Muscle layer of colon (tissue), 2 donors: ENCODE measurements around the gene GREM2.

Source experiments
- H3K27ac ChIP-seq: one replicate; pipeline ENCODE4 v1.7.0; 2013; ENCODE audit warnings: low read depth, mild to moderate bottlenecking, low read length, moderate library complexity
- H3K27me3 ChIP-seq, 2 donors: one replicate each; pipeline ENCODE4 v1.7.0; 2013; ENCODE audit warnings: low read length in 2 of 2, mild to moderate bottlenecking in 2 of 2; ENCODE audit not compliant: insufficient read depth in 2 of 2, control insufficient read depth in 1 of 2
- H3K36me3 ChIP-seq: one replicate; pipeline ENCODE4 v1.7.0; 2013; ENCODE audit warnings: mild to moderate bottlenecking, low read length; ENCODE audit not compliant: insufficient read depth
- H3K4me1 ChIP-seq: one replicate; pipeline ENCODE4 v1.7.0; 2013; ENCODE audit warnings: mild to moderate bottlenecking, low read length; ENCODE audit not compliant: insufficient read depth
- H3K4me3 ChIP-seq, 2 donors: one replicate each; pipeline ENCODE4 v1.7.0; 2013; ENCODE audit warnings: low read length in 2 of 2, low read depth in 1 of 2, mild to moderate bottlenecking in 1 of 2, moderate library complexity in 1 of 2
- H3K9ac ChIP-seq: one replicate; pipeline ENCODE4 v1.7.0; 2013; ENCODE audit warnings: low read length
- H3K9me3 ChIP-seq: one replicate; pipeline ENCODE4 v1.7.0; 2013; ENCODE audit warnings: mild to moderate bottlenecking, low read length
- donor health status: abdominal sarcoma.
- donor health status: Adenocarcinoma of cecum.

GREM2 gene

DNA sequence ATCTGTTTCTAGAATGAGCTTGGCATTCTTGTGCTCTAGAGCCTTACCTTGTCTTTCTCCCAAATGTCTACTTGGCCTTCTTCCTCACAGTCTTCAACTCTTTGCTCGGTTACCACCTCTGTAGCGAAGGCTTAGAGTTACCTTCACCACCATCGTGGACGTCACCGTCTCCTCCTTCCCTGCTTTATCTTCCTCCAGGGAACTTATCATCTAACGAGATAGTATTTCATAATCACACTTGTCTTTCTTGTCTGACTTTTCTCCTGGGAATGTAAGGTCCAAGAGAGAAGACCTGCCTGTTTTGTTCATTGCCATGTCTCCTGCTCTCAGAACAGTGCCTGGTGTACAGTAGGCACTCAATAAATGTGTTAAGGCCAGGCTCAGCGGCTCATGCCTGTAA lies 115.6 kb downstream of the GREM2 start:
- Histone ChIP-seq H3K27ac (no peak overlapping the region), H3K9me3 (no peaks in the 10 kb centered on the region), H3K9ac (no peak overlapping the region), H3K36me3 (no peaks in the 10 kb centered on the region), H3K4me3 (no peak overlapping the region), H3K27me3 (no peaks in the 10 kb centered on the region), H3K4me1 (peaks cover 19% of the 10 kb centered on the region)

- Histone ChIP-seq H3K9ac (no peak overlapping the region), H3K4me1 (peaks cover 17% of the 10 kb centered on the region), H3K4me3 (no peak overlapping the region), H3K9me3 (no peaks in the 10 kb centered on the region), H3K27me3 (no peaks in the 10 kb centered on the region), H3K36me3 (no peaks in the 10 kb centered on the region), H3K27ac (no peak overlapping the region)
These were observed 116.4 kb downstream of the GREM2 start for GRCh38 chr1:240495601-240496000.

DNA sequence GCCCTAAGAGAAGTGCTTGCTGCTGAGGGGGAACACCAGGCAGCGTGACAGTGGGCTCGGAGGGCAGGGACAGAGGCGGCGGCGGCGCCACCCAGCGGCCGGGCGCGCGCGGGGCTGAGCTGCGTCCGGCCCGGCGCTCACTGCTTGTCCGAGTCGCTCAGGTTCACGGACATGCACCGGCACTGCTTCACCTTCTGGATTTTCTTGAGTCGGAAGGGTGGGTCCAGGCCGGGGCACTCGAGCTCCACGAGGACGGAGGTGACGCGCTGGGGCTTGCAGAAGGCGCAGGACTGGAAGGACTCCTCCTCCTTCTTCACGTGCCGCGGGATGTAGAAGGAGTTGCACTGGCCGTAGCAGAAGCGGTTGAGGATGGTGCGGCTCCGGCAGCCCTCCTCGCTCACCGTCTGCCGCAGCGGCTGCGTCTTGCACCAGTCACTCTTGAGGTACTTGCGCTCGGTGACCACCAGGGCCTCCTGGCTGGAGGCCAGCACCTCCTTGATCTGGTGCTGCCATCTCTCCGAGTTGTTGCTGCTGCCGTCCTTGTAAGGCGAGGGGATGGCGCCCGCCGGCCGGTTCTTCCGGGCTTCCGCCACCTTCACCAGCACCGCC lies 119.0 kb downstream of the GREM2 start:
- Histone ChIP-seq H3K4me3 (no peak overlapping the region), H3K27ac (no peak overlapping the region), H3K27me3 (no peaks in the 10 kb centered on the region)

GRCh38 chr1:240491796-240492195 lies 120.2 kb downstream of the GREM2 start:
- H3K36me3 ChIP-seq = no peaks in the 10 kb centered on the region
- H3K27me3 ChIP-seq = no peaks in the 10 kb centered on the region
- H3K9ac ChIP-seq = no peak overlapping the region
- H3K4me1 ChIP-seq = no peaks in the 10 kb centered on the region
- H3K27ac ChIP-seq = no peak overlapping the region
- no peaks in the 10 kb centered on the region for H3K9me3 ChIP-seq
- H3K4me3 ChIP-seq = no peak overlapping the region

More for the DNA sequence above, 119.0 kb downstream of the GREM2 start:
- Histone ChIP-seq H3K36me3 (no peaks in the 10 kb centered on the region), H3K9me3 (no peaks in the 10 kb centered on the region), H3K4me1 (no peaks in the 10 kb centered on the region), H3K9ac (no peak overlapping the region)

DNA sequence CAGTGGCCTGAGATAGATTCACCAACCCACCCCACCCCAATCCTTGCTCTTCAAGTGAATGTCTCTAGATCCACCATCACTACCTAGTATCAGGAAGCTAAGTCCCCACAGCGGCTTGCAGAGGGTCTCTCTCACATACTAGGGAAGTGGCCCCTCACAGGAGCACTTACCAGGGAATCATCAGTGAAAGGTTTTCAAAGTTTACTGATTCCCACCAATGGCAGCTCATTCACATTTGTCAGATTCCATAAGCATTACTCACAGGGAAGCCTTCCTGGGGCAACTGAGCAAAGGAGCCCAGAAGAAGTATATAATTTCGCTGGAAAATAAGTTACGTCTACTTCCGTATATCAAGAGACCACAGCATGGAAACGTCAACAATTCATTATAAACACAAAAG lies 120.8 kb downstream of the GREM2 start:
- Histone ChIP-seq H3K9me3 (no peaks in the 10 kb centered on the region), H3K9ac (no peak overlapping the region), H3K4me1 (no peaks in the 10 kb centered on the region), H3K36me3 (no peaks in the 10 kb centered on the region), H3K27me3 (no peaks in the 10 kb centered on the region), H3K27ac (no peak overlapping the region), H3K4me3 (no peak overlapping the region)

DNA sequence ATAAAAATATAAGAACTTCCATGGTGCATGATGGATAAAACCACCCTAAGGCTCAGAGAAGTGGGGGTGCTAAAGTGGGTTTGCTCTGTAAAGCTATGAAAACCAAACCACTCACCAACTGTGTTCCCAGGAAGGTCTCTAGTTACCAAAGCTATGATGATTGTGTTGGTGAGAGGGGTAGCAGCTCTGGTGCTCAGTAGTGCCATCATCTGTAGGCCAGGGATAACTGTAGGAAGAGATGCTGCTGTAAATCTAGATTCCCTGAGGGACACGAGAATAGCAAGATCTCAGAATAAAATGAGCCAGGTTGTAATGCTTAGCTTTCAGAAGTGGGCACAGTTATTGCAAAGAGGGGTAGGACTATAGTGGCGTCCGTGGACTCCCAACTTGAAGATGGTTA lies 124.5 kb downstream of the GREM2 start:
- no peaks in the 10 kb centered on the region for H3K27me3 ChIP-seq
- no peak overlapping the region for H3K27ac ChIP-seq
- no peaks in the 10 kb centered on the region for H3K9me3 ChIP-seq
- H3K36me3 ChIP-seq = no peaks in the 10 kb centered on the region
- H3K4me1 ChIP-seq = no peaks in the 10 kb centered on the region
- no peak overlapping the region for H3K4me3 ChIP-seq
- no peak overlapping the region for H3K9ac ChIP-seq

GRCh38 chr1:240486611-240487010 lies 125.3 kb downstream of the GREM2 start:
- Histone ChIP-seq H3K27me3 (no peaks in the 10 kb centered on the region), H3K9me3 (no peaks in the 10 kb centered on the region), H3K36me3 (no peaks in the 10 kb centered on the region), H3K27ac (no peak overlapping the region), H3K9ac (no peak overlapping the region), H3K4me1 (no peaks in the 10 kb centered on the region), H3K4me3 (no peak overlapping the region)

DNA sequence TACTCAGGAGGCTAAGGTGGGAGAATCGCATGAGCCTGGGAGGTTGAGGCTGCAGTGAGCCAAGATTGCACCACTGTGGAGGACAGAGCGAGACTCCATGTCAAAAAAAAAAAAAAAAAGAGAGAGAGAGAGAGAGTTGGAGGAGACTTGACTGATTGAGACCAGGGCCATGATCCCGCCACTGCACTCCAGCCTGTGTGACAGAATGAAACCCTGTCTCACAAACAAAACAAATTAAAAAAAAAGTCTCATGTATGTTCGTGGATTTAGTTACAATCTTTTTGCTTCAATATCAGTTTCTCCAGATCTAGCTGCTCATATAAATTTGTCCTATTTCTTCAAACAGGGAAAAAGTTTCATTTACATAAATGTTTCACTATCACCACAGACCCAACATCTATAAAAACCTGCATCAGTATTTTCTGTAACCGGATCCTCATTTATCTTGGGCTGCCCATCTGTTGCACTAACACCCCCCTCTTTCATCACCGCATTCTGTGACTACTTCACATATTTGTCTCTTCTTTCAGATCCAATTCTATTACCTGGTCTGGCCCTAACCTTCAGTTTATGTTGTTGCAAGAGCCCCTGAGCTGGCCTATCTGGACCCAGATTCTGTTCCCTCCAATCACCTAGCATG lies 127.0 kb downstream of the GREM2 start:
- no peak overlapping the region for H3K9ac ChIP-seq
- H3K9me3 ChIP-seq = no peaks in the 10 kb centered on the region
- H3K36me3 ChIP-seq = no peaks in the 10 kb centered on the region
- H3K27ac ChIP-seq = no peak overlapping the region
- H3K4me3 ChIP-seq = no peak overlapping the region
- no peaks in the 10 kb centered on the region for H3K27me3 ChIP-seq
- no peaks in the 10 kb centered on the region for H3K4me1 ChIP-seq

- Histone ChIP-seq H3K4me1 (no peaks in the 10 kb centered on the region), H3K27ac (no peak overlapping the region), H3K27me3 (no peaks in the 10 kb centered on the region), H3K4me3 (no peak overlapping the region), H3K9me3 (no peaks in the 10 kb centered on the region), H3K36me3 (no peaks in the 10 kb centered on the region), H3K9ac (no peak overlapping the region)
These were observed 133.4 kb downstream of the GREM2 start for GRCh38 chr1:240478536-240478935.

GRCh38 chr1:240475832-240476231 lies 136.1 kb downstream of the GREM2 start:
- Histone ChIP-seq H3K27ac (no peak overlapping the region), H3K27me3 (no peaks in the 10 kb centered on the region), H3K4me3 (no peak overlapping the region), H3K36me3 (no peaks in the 10 kb centered on the region), H3K9ac (no peak overlapping the region), H3K9me3 (no peaks in the 10 kb centered on the region), H3K4me1 (no peaks in the 10 kb centered on the region)

DNA sequence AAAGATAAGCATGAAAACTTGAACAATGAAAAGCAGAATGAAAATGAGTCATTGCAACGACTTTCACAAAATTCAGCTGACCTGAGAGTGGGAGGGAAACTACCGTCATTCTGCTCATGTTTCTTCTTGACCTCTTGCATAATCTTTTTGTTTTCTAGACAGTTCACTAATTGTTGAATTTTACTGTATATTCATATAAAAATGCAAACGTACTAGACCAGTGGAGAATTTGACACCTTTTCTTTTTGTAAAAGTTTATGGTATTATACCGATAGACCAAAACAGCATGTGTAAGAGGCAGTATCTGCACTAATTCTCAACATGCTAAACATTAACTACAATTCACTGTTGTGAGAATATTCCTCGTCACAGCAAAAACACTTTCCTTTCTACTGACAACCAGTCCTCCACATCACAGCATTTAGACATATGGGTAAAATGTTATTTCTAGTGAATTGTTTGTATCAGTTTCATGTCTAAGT lies 137.8 kb downstream of the GREM2 start:
- Histone ChIP-seq H3K27me3 (no peaks in the 10 kb centered on the region), H3K9me3 (no peaks in the 10 kb centered on the region), H3K4me3 (no peak overlapping the region), H3K9ac (no peak overlapping the region), H3K27ac (no peak overlapping the region), H3K36me3 (no peaks in the 10 kb centered on the region), H3K4me1 (no peaks in the 10 kb centered on the region)

DNA sequence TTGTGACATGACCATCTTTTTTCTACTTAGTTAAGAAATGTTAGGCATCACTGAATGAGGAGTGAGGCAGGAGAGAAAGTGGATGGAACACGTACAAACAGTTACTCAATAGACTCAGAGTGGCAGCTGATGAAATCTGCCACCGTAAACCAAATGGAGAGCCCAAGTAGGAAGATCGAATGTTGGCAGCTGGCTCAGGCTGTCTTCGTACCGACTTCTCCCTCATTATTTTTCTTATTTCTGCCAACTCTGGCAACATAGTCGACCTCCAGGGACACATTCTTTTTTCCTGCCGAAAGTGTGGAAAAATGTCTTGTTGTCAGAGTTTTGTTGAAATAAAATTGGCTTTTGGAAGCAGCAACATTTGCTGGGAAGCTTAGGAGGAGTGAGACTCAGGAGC lies 143.3 kb downstream of the GREM2 start:
- Histone ChIP-seq H3K4me1 (peaks cover 7% of the 10 kb centered on the region), H3K27me3 (no peaks in the 10 kb centered on the region), H3K9me3 (no peaks in the 10 kb centered on the region), H3K9ac (no peak overlapping the region), H3K4me3 (no peak overlapping the region), H3K36me3 (no peaks in the 10 kb centered on the region), H3K27ac (no peak overlapping the region)
